GM12878 (cell line): ENCODE measurements around the gene NCS1. TPM values are rescaled to one million over a fixed set of nuclear protein-coding genes. Genes with fewer than 3 reads are reported as not detected.
"Not testable (repeated sequence)": the region's sequence is repeated elsewhere in the genome, so short reads cannot be mapped to it uniquely, and the experiment has no call there.

Source experiments
- ATAC-seq: fragments of 200-7000 bp; cut with Tn5 transposase; 3 replicates; pipeline ENCODE4 v1.9.1; 2020; ENCODE audit warnings: mild to moderate bottlenecking, moderate library complexity
- BruUV-seq: library from RNA; stranded (reverse); fragments of 400-500 nt; replicated peaks from 2 replicates; lab custom pipeline; 2021; lab: Mats Ljungman, UMichigan
- CTCF ChIA-PET: fragments of 300-600 bp; sonication (Branson Sonifier 250); formaldehyde crosslinking; extraction: SDS; loops from one replicate; lab custom pipeline; 2021; ENCODE audit warnings: inconsistent platforms; lab: Yijun Ruan, JAX
- POLR2A ChIA-PET: fragments of 350-600 bp; formaldehyde crosslinking; extraction: SDS; loops from one replicate; lab custom pipeline; 2021; ENCODE audit warnings: inconsistent platforms; lab: Charles Lee
- RAD21 ChIA-PET: fragments of 300-600 bp; sonication (Branson Sonifier 250); formaldehyde crosslinking; loops from one replicate; lab custom pipeline; 2023; ENCODE audit warnings: antibody characterized with exemption; ENCODE audit not compliant: unreplicated experiment; lab: Charles Lee
- SMC1A ChIA-PET: fragments of 300-600 bp; sonication (Branson Sonifier 250); formaldehyde crosslinking; loops from one replicate; lab custom pipeline; 2023; ENCODE audit not compliant: unreplicated experiment, uncharacterized antibody; lab: Charles Lee
- DNase-seq: peaks from one replicate; pipeline ENCODE4 v3.0.0-alpha.2; 2011; ENCODE audit warnings: low read depth, low spot score
- FAIRE-seq: peaks from 3 replicates; lab custom pipeline; 2011; peaks lifted over from hg19 to GRCh38; lab: Jason Lieb, UNC
- H2AFZ ChIP-seq: 2 replicates; pipeline ENCODE4 v1.6.0; 2011; ENCODE audit warnings: low read depth, low read length, control low read depth; ENCODE audit not compliant: control insufficient read depth
- H3K27ac ChIP-seq: 2 replicates; pipeline ENCODE4 v1.5.1; 2011; ENCODE audit warnings: control low read depth; ENCODE audit not compliant: control insufficient read depth, insufficient read depth
- H3K27me3 ChIP-seq, 2 experiments: replicated peaks in 1 of 2; 2 replicates each; pipeline versions ENCODE4 v1.6.0 to v1.6.1; 2011; ENCODE audit warnings: low read length in 1 of 2; ENCODE audit not compliant: control insufficient read depth in 2 of 2, insufficient read depth in 2 of 2
- H3K36me3 ChIP-seq, 2 experiments: 2 replicates each; pipeline ENCODE4 v1.5.1; 2011; ENCODE audit warnings: low read length in 1 of 2; ENCODE audit not compliant: control insufficient read depth in 2 of 2, insufficient read depth in 2 of 2
- H3K4me1 ChIP-seq: 2 replicates; pipeline ENCODE4 v1.6.1; 2011; ENCODE audit warnings: mild to moderate bottlenecking, low read length, moderate library complexity, mixed read lengths; ENCODE audit not compliant: control insufficient read depth, insufficient read depth
- H3K4me2 ChIP-seq: 2 replicates; pipeline ENCODE4 v1.6.0; 2011; ENCODE audit warnings: control low read depth; ENCODE audit not compliant: control insufficient read depth, insufficient read depth
- H3K4me3 ChIP-seq: fragments of 200-600 bp; sonication (generic); 2 replicates; pipeline ENCODE4 v1.5.1; 2016
- H3K79me2 ChIP-seq: 2 replicates; pipeline ENCODE4 v1.6.0; 2011; ENCODE audit warnings: low read length; ENCODE audit not compliant: control insufficient read depth, insufficient read depth
- H3K9ac ChIP-seq: 2 replicates; pipeline ENCODE4 v1.8.0; 2011; ENCODE audit warnings: low read length, control low read depth, mixed read lengths; ENCODE audit not compliant: control insufficient read depth, insufficient read depth
- H3K9me3 ChIP-seq: replicated peaks from 3 replicates; pipeline ENCODE4 v1.5.1; 2011; ENCODE audit warnings: mild to moderate bottlenecking, low read length; ENCODE audit not compliant: control insufficient read depth, insufficient read depth
- H4K20me1 ChIP-seq: 2 replicates; pipeline ENCODE4 v1.6.0; 2011; ENCODE audit not compliant: control insufficient read depth, insufficient read depth
- BACH1 ChIP-seq: fragments of 450-650 bp; IDR thresholded peaks from 2 replicates; pipeline ENCODE4 v1.6.1; 2017; ENCODE audit warnings: mild to moderate bottlenecking, borderline replicate concordance
- IKZF1 ChIP-seq: fragments of 450-650 bp; conservative IDR thresholded peaks from 2 replicates; pipeline ENCODE4 v1.6.1; 2017; ENCODE audit warnings: antibody characterized with exemption, mild to moderate bottlenecking
- PML ChIP-seq: IDR thresholded peaks from 2 replicates; pipeline ENCODE4 v1.6.1; 2012; ENCODE audit warnings: low read length, inconsistent platforms
- ZNF207 ChIP-seq: fragments of 450-650 bp; IDR thresholded peaks from 2 replicates; pipeline ENCODE4 v1.6.1; 2014; ENCODE audit warnings: antibody characterized with exemption, mild to moderate bottlenecking, borderline replicate concordance
- ZNF217 ChIP-seq: fragments of 450-650 bp; IDR thresholded peaks from 2 replicates; pipeline ENCODE4 v1.6.1; 2017; ENCODE audit warnings: antibody characterized with exemption, mild to moderate bottlenecking
- WGBS: methylation state at CpG from one replicate; pipeline ENCODE4 v1.1.6; 2016; ENCODE audit warnings: low lambda C conversion rate; ENCODE audit not compliant: insufficient replicate concordance, insufficient coverage; ENCODE audit errors: missing lambda C conversion rate; 5-methylcytosine and 5-hydroxymethylcytosine counted together
- in situ Hi-C: fragments of 300-500 bp; cut with MboI; formaldehyde crosslinking; loops from 9 replicates; pipeline ENCODE4 v1.14.3; 2018; ENCODE audit warnings: mixed read lengths
- intact Hi-C: fragments of 100-400 bp; cut with micrococcal nuclease; formaldehyde crosslinking; loops from one replicate; pipeline ENCODE4 v1.14.2; 2022; ENCODE audit not compliant: unreplicated experiment
- polyA plus RNA-seq, 11 experiments: library from polyadenylated mRNA; depleted of rRNA in 4 of 11; unstranded in 6 of 11; stranded (reverse) in 5 of 11; fragments of >200 nt; fragmentation: Nextera tagmentation in 4 of 11; fragmentation: Illumina TruSeq in 1 of 11; extraction: Ambion mirVana in 4 of 11; extraction: Trizol in 1 of 11; gene quantifications; 1 replicate in 1 of 11; 2 replicates in 10 of 11; pipeline versions ENCODE4 v1.2.1 to v1.2.3, GENCODE V29; 2011 to 2016; ENCODE audit warnings: inconsistent platforms in 2 of 11, missing spikeins in 2 of 11, low read depth in 1 of 11
- total RNA-seq, 4 experiments: library from RNA; depleted of rRNA in 3 of 4; stranded (reverse); fragments of >200 nt in 3 of 4; fragmentation: Illumina TruSeq in 1 of 4; extraction: Trizol in 1 of 4; gene quantifications; 2 replicates each; pipeline versions ENCODE4 v1.2.1 to v1.2.3, GENCODE V29; 2013 to 2021

NCS1 gene
- total and polyA plus RNA-seq, 10 of the 15 experiments (the other 5 are each of a cell fraction or from before 2014, with no cell fraction given) = 0.04 to 0.22 (median 0.06) TPM; not detected in 4

- no peaks in the 10 kb centered on the region for H3K4me1 ChIP-seq
- no peak overlapping the region for H3K4me3 ChIP-seq
- H3K27ac ChIP-seq = no peak overlapping the region
- intact Hi-C loops = no loop called here
- WGBS = 2% methylated on average over 2 of the region's 2 CpGs
- ChIA-PET POLR2A (interaction anchor here (0.6 kb wide), 1 partner anchor 1298 kb away, joined by 4 read pairs; no protein-coding TSS in a partner anchor), SMC1A (no interaction called here)
- FAIRE-seq = no peak
- DNase-seq = no peak
- no peak overlapping the region for H3K4me2 ChIP-seq
- H2AFZ ChIP-seq = no peak overlapping the region
- no peak for TF ChIP-seq ZNF217
- TF ChIP-seq PML = no peak
- TF ChIP-seq IKZF1 = no peak
- no peak for TF ChIP-seq ZNF207
- no peak for TF ChIP-seq BACH1
- TF ChIP-seq, all 136 proteins: peak for 0
- in situ Hi-C loops = no loop called here
- Histone ChIP-seq H3K9me3 (no peaks in the 10 kb centered on the region), H3K36me3 (no peaks in the 10 kb centered on the region), H3K27me3 (peaks cover 0 to 1% of the 10 kb centered on the region in 2 experiments; a peak in 1 of 4 replicates), H3K79me2 (no peaks in the 10 kb centered on the region), H4K20me1 (no peaks in the 10 kb centered on the region), H3K9ac (no peak overlapping the region)
- ChIA-PET RAD21 (no interaction called here), CTCF (no interaction called here)
- BruUV-seq = no TSS peak
- ATAC-seq = no peak
These were observed 84.4 kb downstream of the NCS1 start for GRCh38 chr9:130256644-130257043.

- intact Hi-C loops = not testable (repeated sequence)
These were observed 85.9 kb downstream of the NCS1 start for GRCh38 chr9:130258137-130258536.

More at GRCh38 chr9:130258137-130258536, 85.9 kb downstream of the NCS1 start:
- DNase-seq, in situ Hi-C loops, SMC1A ChIA-PET, H2AFZ ChIP-seq, BruUV-seq, FAIRE-seq, H3K9ac ChIP-seq, CTCF ChIA-PET, H3K4me3 ChIP-seq, H3K27ac ChIP-seq, H3K27me3 ChIP-seq, RAD21 ChIA-PET, POLR2A ChIA-PET, H3K4me1 ChIP-seq, H3K4me2 ChIP-seq, H3K79me2 ChIP-seq, ATAC-seq, H3K9me3 ChIP-seq, H4K20me1 ChIP-seq, H3K36me3 ChIP-seq: not testable (repeated sequence)
- 37% methylated on average over 7 of the region's 7 CpGs for WGBS
